ENCODE measurements around the gene STIMATE. TPM values are rescaled to one million over a fixed set of nuclear protein-coding genes. Genes with fewer than 3 reads are reported as not detected.
A peak's percentile ranks its signal among the peaks of the same experiment; 100 is the strongest.

STIMATE gene
- total RNA-seq, 1 donor from 2014 or later, result 8.7 TPM

DNA sequence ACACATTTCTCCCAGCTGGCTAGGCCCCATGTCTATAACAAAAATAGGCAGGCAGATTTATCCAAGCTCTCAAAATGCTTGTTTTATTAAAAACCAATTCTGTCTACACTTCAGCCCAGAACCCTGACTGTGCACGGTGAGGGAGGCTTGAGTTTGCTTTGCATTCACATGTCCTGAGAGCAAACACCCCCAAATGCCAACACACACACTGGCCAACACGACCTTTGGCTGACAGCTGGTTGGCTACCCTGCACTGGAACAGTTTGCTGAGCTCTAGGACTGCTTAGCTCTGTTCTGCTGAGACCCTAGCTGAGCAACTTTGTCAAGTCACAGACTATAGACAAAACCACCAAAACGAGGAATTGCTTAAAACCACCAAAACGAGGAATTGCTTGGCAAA is 3.6 kb downstream of the STIMATE start:
- DNase-seq, result no peak

DNA sequence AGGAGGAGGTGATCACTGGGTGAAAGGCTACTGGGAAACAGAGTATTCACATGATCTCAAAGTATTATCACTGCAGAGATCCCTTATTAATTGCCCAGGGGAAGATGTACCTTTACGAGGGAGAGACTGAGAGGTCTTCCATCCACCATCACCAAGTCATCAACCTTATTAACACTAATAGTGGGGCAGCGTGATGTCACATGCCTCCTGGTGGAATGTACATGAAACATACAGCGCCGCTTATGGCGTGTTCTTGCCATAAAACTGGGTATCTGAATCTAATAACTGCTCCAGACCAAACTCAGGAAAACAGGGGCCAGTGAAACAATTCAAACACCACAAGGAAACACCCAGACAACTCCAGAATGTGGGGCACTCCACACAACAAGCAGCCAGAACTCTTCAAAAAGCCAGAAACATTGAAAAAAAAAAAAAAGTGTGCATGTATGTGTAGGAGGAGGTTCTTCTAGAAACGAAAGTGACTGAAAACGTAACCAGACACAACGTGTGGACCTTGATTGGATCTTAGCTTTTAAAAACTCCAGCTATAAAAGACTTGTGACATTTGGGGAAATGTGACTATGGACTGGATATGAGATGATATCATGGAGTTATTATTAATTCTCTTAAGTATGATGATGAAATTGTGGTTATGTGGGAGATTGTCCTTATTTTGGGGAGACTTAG is 4.6 kb downstream of the STIMATE start:
- no peak for DNase-seq

- DNase-seq, result no peak
These were observed 5.1 kb downstream of the STIMATE start for GRCh38 chr3:52892290-52892624.

DNA sequence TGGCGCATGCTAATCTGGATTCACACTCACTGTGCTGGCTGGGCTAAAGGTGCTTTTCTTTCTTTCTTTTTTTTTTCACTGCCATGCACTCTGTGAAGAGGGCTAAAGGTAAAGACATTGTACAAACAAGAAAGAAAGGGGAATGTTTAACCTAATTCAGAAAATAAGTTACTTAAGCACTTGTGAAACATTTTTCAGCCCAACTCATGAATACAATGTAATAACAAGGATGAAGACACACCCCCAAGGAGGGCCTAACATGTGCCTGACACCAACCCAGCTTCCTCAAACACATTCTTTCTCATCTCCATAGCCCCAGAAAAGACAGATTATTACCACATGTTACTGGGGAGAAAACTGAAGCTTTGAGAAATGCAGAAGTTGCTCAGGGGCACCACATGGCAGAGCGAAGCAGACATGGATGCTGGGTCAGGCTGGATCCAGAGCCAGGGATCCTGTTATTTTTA is 5.7 kb downstream of the STIMATE start:
- DNase-seq, result peak; percentile 86

- no peak for DNase-seq
These were observed 6.2 kb downstream of the STIMATE start for GRCh38 chr3:52891164-52891563.

DNA sequence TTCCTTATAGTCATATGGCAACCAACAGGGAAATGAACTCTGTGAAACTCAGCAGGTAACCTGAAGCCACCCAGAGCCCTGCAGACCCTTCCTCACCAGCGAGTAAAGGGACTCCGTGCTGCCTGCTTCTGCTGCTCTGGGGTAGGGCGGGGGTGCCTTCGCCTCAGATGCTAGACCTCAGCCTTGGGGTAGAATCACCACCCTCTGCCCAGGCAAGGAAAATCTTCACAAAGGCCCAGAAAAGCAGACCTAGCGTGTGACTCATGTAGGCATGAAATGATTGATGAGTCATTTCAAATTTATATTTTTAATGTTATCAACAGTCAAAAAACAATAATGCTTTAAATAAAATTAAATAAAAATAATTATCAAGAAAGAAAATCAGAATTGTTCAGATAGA is 6.6 kb downstream of the STIMATE start:
- no peak for DNase-seq

- DNase-seq, result no peak
These were observed 7.4 kb downstream of the STIMATE start for GRCh38 chr3:52889901-52890300.

GRCh38 chr3:52887166-52887565 is 10.2 kb downstream of the STIMATE start:
- no peak for DNase-seq

GRCh38 chr3:52886049-52886730 is 11.2 kb downstream of the STIMATE start:
- no peak for DNase-seq

- no peak for DNase-seq
These were observed 15.0 kb downstream of the STIMATE start for GRCh38 chr3:52882377-52882776.

DNA sequence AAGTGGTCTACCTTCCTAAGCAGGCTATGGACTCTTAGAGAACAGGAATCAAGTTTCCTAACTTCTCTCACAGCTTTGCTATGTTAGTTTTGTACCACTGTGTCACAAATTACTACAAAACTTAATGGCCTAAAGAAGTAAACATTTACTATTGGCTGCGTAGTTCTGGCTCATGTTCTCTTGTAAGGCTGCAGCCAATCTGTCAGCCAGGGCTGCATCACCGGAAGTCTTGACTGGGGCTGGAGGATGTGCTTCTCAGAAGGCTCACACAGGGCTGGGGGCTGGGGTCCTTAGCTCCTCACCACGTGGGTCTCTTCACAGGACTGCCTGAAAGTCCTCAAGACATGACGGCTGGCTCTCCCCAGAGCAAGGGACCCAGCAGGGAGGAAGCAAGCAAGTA is 15.5 kb downstream of the STIMATE start:
- DNase-seq, result no peak

GRCh38 chr3:52880474-52880873 is 16.9 kb downstream of the STIMATE start:
- no peak for DNase-seq

DNA sequence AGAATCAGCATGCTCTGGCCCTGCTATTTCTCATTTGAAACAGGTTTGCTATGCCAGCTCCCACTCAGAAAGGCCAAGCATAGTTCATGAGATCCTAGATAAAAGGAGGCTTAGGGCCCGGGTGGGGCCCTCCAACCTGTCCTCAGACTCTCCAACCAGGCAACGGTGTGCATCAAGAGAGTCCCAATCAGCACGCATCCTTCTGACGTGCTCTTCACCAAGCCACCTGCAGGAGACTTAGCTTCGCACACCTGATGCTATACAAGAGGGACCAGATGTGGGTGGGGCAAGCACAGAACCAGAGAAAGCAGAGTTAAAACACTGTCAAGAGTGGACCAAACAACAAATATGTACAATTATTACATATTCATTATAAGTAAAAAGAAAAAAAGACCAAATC is 17.3 kb downstream of the STIMATE start:
- DNase-seq, result no peak

GRCh38 chr3:52879581-52879980 is 17.8 kb downstream of the STIMATE start:
- DNase-seq, result no peak

GRCh38 chr3:52879090-52879489 is 18.3 kb downstream of the STIMATE start:
- no peak for DNase-seq

- DNase-seq, result no peak
These were observed 20.3 kb downstream of the STIMATE start for GRCh38 chr3:52877085-52877484.

GRCh38 chr3:52874864-52875587 is 22.3 kb downstream of the STIMATE start:
- DNase-seq, result no peak

DNA sequence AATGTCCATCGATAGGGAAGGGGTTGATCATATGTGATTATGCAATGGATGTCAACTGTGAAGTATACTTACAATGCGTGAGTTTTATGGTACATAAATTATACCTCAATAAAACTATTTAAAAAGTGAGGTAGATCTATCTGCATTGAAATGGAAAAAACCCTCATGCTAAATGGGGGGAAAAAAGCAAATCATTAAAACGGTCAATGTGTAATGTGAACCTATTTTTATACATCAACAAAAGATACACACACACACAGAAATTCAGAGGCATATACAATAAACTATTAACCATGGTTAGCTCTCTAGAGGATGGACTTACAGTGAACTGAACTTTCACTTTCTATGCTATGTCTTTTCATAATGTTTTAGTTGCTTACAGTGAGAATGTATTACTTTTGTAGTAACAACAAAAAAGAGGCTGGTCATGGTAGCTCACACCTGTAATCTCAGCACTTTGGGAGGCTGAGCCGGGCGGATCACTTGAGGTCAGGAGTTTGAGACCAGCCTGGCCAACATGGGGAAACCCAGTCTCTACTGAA is 23.1 kb downstream of the STIMATE start:
- no peak for DNase-seq

- no peak for DNase-seq
These were observed 23.8 kb downstream of the STIMATE start for GRCh38 chr3:52873433-52874159.

GRCh38 chr3:52872245-52872644 is 25.1 kb downstream of the STIMATE start:
- DNase-seq, result no peak

DNA sequence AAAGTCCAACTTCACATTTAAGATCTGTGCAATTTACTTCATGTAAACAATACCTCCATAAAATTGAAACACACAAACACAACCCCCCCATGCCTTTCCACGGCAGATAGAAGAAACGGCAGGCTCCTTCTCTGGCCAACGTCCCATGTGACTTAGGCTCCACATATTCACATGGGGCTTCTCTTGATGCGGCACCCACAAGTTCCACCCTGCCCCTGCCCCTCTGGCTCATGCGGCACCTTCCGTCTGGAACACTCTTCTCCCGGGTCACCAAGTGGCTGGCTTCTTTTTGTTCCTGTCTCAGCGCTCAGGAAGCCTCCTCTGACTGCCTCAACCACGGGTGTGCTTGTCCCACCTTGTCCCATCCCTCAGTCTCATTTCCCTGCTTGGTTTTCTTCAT is 25.6 kb downstream of the STIMATE start:
- DNase-seq, result no peak

DNA sequence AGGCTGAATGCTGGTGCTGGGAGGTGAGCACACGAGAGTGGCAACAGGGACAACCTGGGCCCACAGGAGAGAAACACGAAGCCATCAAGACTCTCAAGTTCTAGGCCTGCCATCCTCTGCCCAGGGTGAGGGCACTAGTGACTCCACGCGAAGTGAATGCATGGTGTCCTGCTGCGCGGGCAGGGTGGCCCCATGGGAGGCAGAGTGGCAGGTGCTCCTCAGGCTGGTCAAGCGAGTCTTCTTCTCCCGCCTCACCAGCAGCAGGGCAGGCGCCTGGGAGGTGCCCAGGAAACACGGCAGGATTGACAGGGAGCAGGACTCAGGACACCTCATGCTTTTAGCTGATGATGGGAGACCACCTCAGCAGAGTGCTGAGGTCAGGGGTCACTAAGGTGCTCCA is 26.9 kb downstream of the STIMATE start:
- DNase-seq, result no peak

GRCh38 chr3:52866427-52866826 is 30.9 kb downstream of the STIMATE start:
- DNase-seq, result no peak
